Heart left ventricle (tissue), 16 donors: ENCODE data around the gene BORCS5. TPM values are rescaled to one million over a fixed set of nuclear protein-coding genes. Genes with fewer than 3 reads are reported as not detected.

ENCODE experiments used
- ATAC-seq, 4 donors: fragments of 200-7000 bp; cut with Tn5 transposase; one replicate each; pipeline ENCODE4 v1.9.1; 2020 to 2022; ENCODE audit warnings: moderate library complexity in 4 of 4, mild to moderate bottlenecking in 3 of 4, moderate number of reproducible peaks in 1 of 4
- DNase-seq, 5 donors: peaks; one replicate each; pipeline ENCODE4 v3.0.0-alpha.2; 2020
- H3K27ac ChIP-seq, 12 donors: fragments of 200-600 bp; sonication (generic) in 4 of 12; one replicate each; pipeline versions ENCODE4 v1.5.0 to v1.8.0; 2016 to 2022; ENCODE audit warnings: mild to moderate bottlenecking in 2 of 12
- H3K27me3 ChIP-seq, 9 donors: fragments of 200-600 bp; sonication (generic) in 2 of 9; one replicate each; pipeline versions ENCODE4 v1.5.1 to v1.8.0; 2016 to 2022; ENCODE audit warnings: mild to moderate bottlenecking in 3 of 9
- H3K36me3 ChIP-seq, 9 donors: fragments of 200-600 bp; sonication (generic) in 2 of 9; one replicate each; pipeline versions ENCODE4 v1.5.0 to v1.8.0; 2018 to 2022; ENCODE audit warnings: mild to moderate bottlenecking in 2 of 9
- H3K4me1 ChIP-seq, 12 donors: fragments of 200-600 bp; sonication (generic) in 4 of 12; one replicate each; pipeline versions ENCODE4 v1.5.0 to v1.8.0; 2016 to 2022; ENCODE audit warnings: mild to moderate bottlenecking in 3 of 12
- H3K4me3 ChIP-seq, 12 donors: fragments of 200-600 bp; sonication (generic) in 4 of 12; one replicate each; pipeline versions ENCODE4 v1.5.0 to v1.8.0; 2017 to 2022; ENCODE audit warnings: mild to moderate bottlenecking in 9 of 12, moderate library complexity in 4 of 12
- H3K9me3 ChIP-seq, 12 donors: fragments of 200-600 bp; sonication (generic) in 4 of 12; one replicate each; pipeline versions ENCODE4 v1.5.0 to v1.8.0; 2016 to 2022; ENCODE audit warnings: mild to moderate bottlenecking in 1 of 12
- CTCF ChIP-seq, 12 donors: fragments of 200-600 bp; sonication (generic) in 4 of 12; IDR thresholded peaks; one replicate each; pipeline versions ENCODE4 v1.5.0 to v1.8.0; 2018 to 2022; ENCODE audit warnings: antibody characterized with exemption in 12 of 12, mild to moderate bottlenecking in 5 of 12
- POLR2A ChIP-seq, 2 donors: fragments of 450-650 bp; IDR thresholded peaks; one replicate each; pipeline ENCODE4 v1.6.1; 2017; ENCODE audit warnings: antibody characterized with exemption in 2 of 2, mild to moderate bottlenecking in 2 of 2, moderate library complexity in 2 of 2
- WGBS, 4 donors: extraction: QIAGEN DNeasy Blood & Tissue Kit in 2 of 4; methylation state at CpG; one replicate each; pipeline versions ENCODE4 v1.1.5 to v1.1.7; 2013 to 2018; 5-methylcytosine and 5-hydroxymethylcytosine counted together
- intact Hi-C, 10 donors: fragments of 100-400 bp; cut with DNase I; formaldehyde crosslinking; loops; one replicate each; pipeline versions ENCODE4 v1.11.1 to v1.14.2; 2022
- polyA plus RNA-seq, 2 donors: library from polyadenylated mRNA; stranded (reverse); fragments of 200-250 nt; gene quantifications; one replicate each; pipeline ENCODE4 v1.2.3, GENCODE V29; 2013
- total RNA-seq, 9 donors: library from RNA; depleted of rRNA in 2 of 9; stranded (reverse); fragments of >200 nt in 2 of 9; fragmentation: NEBNext Ultra II Directional in 3 of 9; extraction: Animal tissue kit (Norgen Biotek cat#: 25700) in 3 of 9; gene quantifications; one replicate each; pipeline versions ENCODE4 v1.1.0 to v1.2.4, GENCODE V29; 2016 to 2023
- donor health status: ischemic (EF 13 %, LVEDD 7.1; RV severe dilation, severe dysfunction).
- donor health status: healthy with polysubstance abuse.
- donor health status: DM: no; HTN: yes; CAD: no.
- donor health status: DM: no; HTN: no; CAD: no.
- donor health status: ischemic (EF 25% LVEDD 6.9; RV normal size, moderate dysfunction).
- donor health status: ischemic (EF 25% LVEDD 5.7; RV mildly dilated, moderate dysfunction).
- donor health status: healthy.
- donor health status: DM: yes; HTN: yes; CAD: no.
- donor health status: ischemic (EF 35%, LVEDD 5.7; RV mildly dilated, moderate dysfunction).
- donor health status: nonischemic (EF 11% LVEDD 7.7; RV severe dilation, severe dysfunction).
- donor health status: DM: yes; HTN: yes; CAD: no.
- donor health status: PGD.
- donor health status: ischemic (EF 29% LVEDD 5.4; RV normal size, mild dysfunction).
- donor health status: nonischemic (EF 23%, LVEDD 6.1; RV moderate dilation, normal function).

BORCS5 gene
- total and polyA plus RNA-seq, 11 donors = 3.9 to 21.3 (median 12.3) TPM

GRCh38 chr12:12376646-12377448 is 20.0 kb downstream of the BORCS5 start:
- Histone ChIP-seq H3K27ac (no peak overlapping the region), H3K36me3 (peaks cover 0 to 14% (median 4%) of the 10 kb centered on the region in 9 donors), H3K27me3 (no peaks in the 10 kb centered on the region), H3K4me1 (peaks cover 0 to 15% (median 9%) of the 10 kb centered on the region in 12 donors), H3K9me3 (no peaks in the 10 kb centered on the region), H3K4me3 (no peak overlapping the region)
- peak; percentile 63 to 83 (median 74) for ATAC-seq
- no peak for DNase-seq
- WGBS, 4 donors = 78 to 82% (median 80%) methylated on average over 12 of the region's 12 CpGs
- intact Hi-C loops = loop anchor here (1.0 to 10.0 kb wide), 16 partner anchors 185 to 360 kb away; partner anchors contain the start of gene DUSP16 (in 2 of the 10)
- TF ChIP-seq POLR2A (IDR thresholded peaks at IDR 0.05) (no peak), CTCF (IDR thresholded peaks at IDR 0.05) (peak; percentile 63 to 85 (median 76))

- no peak for ATAC-seq
- intact Hi-C loops = loop anchor here in 8 of 10 donors (2.0 to 10.0 kb wide), 8 partner anchors 184 to 329 kb away; partner anchors contain the start of gene DUSP16 (in 1 of the 8)
- no peak for DNase-seq
- Histone ChIP-seq H3K27me3 (no peaks in the 10 kb centered on the region), H3K36me3 (peaks cover 0 to 5% (median 0%) of the 10 kb centered on the region in 9 donors), H3K4me1 (peaks cover 0 to 15% (median 9%) of the 10 kb centered on the region in 12 donors), H3K27ac (no peak overlapping the region), H3K9me3 (no peaks in the 10 kb centered on the region), H3K4me3 (no peak overlapping the region)
- WGBS, 4 donors = 83 to 94% (median 88%) methylated on average over 2 of the region's 2 CpGs
- no peak for TF ChIP-seq POLR2A (IDR thresholded peaks at IDR 0.05)
- no peak for TF ChIP-seq CTCF (IDR thresholded peaks at IDR 0.05)
Measured at GRCh38 chr12:12378616-12379015, 21.7 kb downstream of the BORCS5 start.

- Histone ChIP-seq H3K4me3 (no peak overlapping the region), H3K27ac (peak overlapping the region in 4 of 12 donors; percentile 11 to 70 (median 22)), H3K27me3 (no peaks in the 10 kb centered on the region), H3K4me1 (peaks cover 0 to 28% (median 9%) of the 10 kb centered on the region in 12 donors), H3K36me3 (peaks cover 0 to 5% (median 0%) of the 10 kb centered on the region in 9 donors), H3K9me3 (no peaks in the 10 kb centered on the region)
- 62 to 74% (median 71%) methylated on average over 4 of the region's 4 CpGs for WGBS, 4 donors
- DNase-seq (no peak), ATAC-seq (peak in 2 of 4 donors; percentile 60 to 70)
- intact Hi-C loops = loop anchor here in 8 of 10 donors (2.0 to 10.0 kb wide), 8 partner anchors 182 to 327 kb away; partner anchors contain the start of gene DUSP16 (in 1 of the 8)
- no peak for TF ChIP-seq CTCF (IDR thresholded peaks at IDR 0.05)
- no peak for TF ChIP-seq POLR2A (IDR thresholded peaks at IDR 0.05)
Measured at GRCh38 chr12:12379831-12380730, 23.2 kb downstream of the BORCS5 start.
